Left renal pelvis (tissue), 4 donors: ENCODE measurements around the gene VSIG10. TPM values are rescaled to one million over a fixed set of nuclear protein-coding genes. Genes with fewer than 3 reads are reported as not detected.
A peak's percentile ranks its signal among the peaks of the same experiment; 100 is the strongest.
"Not testable (repeated sequence)": the region's sequence is repeated elsewhere in the genome, so short reads cannot be mapped to it uniquely, and the experiment has no call there.

Experiments used
- DNase-seq, 4 donors: peaks; one replicate each; pipeline ENCODE4 v3.0.0-alpha.2; 2013; ENCODE audit warnings: low read depth in 4 of 4, low spot score in 3 of 4
- polyA plus RNA-seq, 4 donors: library from polyadenylated mRNA; unstranded; fragments of 120-200 nt; gene quantifications; one replicate each; pipeline ENCODE4 v1.2.1, GENCODE V29; 2013; ENCODE audit not compliant: insufficient read length in 4 of 4

Gene VSIG10, protein sequence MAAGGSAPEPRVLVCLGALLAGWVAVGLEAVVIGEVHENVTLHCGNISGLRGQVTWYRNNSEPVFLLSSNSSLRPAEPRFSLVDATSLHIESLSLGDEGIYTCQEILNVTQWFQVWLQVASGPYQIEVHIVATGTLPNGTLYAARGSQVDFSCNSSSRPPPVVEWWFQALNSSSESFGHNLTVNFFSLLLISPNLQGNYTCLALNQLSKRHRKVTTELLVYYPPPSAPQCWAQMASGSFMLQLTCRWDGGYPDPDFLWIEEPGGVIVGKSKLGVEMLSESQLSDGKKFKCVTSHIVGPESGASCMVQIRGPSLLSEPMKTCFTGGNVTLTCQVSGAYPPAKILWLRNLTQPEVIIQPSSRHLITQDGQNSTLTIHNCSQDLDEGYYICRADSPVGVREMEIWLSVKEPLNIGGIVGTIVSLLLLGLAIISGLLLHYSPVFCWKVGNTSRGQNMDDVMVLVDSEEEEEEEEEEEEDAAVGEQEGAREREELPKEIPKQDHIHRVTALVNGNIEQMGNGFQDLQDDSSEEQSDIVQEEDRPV
- 10 to 100 TPM; 16.2 to 30.3 (median 23.2) TPM for polyA plus RNA-seq

DNA sequence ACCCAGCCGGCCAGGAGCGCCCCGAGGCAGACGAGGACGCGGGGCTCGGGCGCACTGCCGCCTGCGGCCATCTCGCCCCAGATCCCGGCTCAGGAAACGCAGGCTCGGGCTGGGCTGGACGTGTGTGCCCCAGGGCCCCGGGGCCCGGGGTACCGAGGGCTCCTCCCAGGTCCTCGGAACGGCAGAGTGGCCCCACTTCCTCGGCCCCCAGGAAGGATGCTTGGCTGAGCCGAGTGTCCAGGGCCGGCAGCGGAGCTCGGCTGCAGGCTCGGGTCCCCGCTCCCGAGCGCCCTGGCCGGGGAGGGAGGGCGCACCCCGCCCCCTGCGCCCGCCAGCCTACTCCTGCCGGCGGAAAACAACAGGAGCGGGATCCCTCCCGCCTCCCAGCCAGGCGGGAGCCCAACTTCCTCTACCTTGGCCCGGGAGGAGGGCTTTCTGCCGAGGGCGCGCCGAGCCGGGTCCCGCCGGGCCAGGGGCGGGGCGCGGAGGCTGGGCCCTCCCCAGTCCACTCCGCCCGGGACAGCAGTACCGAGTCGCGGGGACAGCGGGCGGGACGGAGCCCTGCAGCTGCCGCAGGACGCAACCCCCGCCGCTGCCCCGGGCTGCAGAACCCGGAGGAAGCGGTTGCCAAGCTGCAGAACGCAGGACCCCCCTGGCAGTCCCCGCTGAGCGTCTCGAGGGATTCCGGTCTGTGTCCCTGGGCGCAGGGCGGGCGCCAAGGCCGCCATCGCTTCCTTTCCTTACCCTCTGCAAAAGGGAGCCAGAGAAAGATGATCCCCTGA is at the start of gene VSIG10:
Gene VSIG10, minus strand, starts transcription at position 411 of the 782 bp plus-strand sequence. Its CDS starts 340 bp downstream, at position 71.
- peak; percentile 26 to 45 (median 34) for DNase-seq

DNA sequence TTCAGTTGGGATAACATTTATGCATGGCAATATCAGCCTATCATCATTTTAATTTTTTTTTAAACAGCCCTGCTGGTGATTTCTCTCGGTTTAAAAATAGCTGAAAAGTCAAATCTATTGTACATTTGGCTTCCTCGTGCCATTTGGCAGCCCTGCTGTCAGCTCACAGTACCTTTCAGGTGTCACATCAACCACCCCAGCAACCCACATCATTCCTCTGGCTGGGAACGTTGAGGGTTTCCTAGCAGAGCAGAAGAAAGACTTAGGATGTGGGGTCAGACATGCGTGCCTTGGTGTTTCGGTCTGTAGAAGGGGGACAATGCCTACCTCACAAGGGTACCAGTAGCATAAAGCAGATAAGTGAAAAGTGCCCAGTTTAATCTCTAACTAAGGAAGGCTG is 47.9 kb upstream of the VSIG10 start:
- no peak for DNase-seq

DNA sequence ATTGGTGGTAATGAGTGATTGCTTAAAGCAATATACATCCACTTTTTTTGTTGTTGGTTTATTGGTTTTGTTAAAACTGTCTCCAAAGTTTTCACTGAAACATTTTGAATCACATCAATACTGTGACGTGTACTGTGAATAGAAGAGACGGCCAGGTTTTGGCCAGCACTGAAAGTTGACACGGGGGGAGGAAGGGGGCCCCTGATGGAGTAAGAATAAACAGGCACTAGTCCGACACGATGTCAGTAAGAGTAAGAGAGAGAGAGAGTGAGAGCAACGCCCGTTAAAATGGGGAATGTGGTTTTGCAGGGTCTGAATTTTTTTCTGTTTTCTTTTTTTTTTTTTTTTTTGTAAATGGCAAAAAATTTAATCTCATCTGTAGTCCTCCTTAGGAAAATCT is 46.8 kb upstream of the VSIG10 start:
- no peak for DNase-seq

DNA sequence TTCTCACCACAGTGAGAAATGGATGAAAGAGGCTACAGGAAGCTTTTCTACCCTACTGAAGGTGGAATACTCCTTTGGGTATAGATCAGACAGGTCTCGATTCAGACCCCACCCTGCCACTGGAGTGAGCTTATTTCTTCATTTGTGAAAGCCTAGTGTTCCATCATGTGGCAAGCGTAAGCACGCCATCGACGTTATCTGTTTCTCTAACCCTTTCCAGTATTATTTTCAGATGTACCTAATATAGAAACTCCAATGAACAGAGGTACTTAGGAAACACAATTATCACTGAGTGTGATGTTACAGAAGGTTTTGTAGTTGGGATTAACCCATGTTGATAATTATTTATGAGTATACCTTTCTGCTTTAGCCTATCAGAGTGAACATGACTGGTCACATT is 44.5 kb upstream of the VSIG10 start:
- DNase-seq, result no peak

DNA sequence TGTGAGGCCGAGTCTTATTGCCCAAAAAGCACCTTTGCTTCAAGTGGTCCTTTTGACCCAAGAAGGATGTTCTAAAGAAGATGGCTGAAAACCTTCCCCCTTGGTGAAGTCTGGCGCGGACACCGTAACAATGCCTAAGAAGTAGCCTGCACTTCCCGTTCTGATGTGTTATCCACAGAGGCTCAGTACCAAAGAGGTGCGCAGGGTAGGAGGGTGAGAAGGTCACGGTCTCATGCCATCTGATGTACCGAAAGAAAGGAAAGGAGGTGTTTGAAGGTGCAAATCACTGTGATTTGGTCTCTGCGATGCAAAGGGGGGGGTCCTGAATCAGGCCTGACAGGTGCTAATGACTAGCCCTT is 42.0 kb upstream of the VSIG10 start:
- DNase-seq, result no peak

DNA sequence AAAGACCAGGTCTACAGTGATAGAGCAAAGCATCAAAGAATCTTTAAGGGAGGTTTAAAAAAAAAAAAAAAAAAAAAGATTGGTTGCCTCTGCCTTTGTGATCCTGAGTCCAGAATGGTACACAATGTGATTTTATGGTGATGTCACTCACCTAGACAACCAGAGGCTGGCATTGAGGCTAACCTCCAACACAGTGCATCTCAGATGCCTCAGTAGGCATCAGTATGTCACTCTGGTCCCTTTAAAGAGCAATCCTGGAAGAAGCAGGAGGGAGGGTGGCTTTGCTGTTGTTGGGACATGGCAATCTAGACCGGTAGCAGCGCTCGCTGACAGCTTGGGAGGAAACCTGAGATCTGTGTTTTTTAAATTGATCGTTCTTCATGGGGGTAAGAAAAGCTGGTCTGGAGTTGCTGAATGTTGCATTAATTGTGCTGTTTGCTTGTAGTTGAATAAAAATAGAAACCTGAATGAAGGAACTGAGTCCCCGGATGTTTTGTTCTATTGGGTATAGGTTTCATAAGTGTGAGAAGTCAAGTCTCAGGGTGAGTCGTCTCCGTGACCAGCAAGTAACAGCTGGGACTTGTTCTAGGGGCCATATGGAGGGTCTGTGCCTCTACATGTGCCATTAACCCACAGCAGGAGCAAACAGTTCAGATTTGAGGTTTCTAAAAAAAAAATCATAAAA is 41.4 kb upstream of the VSIG10 start:
- no peak for DNase-seq

DNA sequence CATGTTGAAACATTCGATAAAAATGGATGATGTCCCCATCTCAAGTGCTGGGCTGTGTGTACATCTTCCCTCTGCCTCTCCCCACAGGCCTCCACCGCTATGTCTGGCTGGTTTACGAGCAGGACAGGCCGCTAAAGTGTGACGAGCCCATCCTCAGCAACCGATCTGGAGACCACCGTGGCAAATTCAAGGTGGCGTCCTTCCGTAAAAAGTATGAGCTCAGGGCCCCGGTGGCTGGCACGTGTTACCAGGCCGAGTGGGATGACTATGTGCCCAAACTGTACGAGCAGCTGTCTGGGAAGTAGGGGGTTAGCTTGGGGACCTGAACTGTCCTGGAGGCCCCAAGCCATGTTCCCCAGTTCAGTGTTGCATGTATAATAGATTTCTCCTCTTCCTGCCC is 40.7 kb upstream of the VSIG10 start:
- no peak for DNase-seq

DNA sequence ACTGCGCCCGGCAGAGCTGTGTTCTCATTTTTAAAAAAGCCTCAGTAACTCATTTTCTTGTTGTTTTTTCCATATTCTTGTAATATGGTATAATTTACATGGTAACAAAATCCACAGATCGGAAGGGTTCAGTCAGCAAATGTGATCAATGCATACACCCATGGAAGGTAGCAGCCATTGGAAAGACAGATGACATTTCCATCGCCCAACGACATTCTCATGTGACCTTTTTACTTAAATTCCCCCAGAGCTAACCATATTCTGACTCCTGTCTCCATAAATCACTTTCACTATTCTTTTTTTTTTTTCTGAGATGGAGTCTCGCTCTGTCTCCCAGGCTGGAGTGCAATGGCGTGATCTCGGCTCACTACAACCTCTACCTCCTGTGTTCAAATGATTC is 37.0 kb upstream of the VSIG10 start:
- no peak for DNase-seq

DNA sequence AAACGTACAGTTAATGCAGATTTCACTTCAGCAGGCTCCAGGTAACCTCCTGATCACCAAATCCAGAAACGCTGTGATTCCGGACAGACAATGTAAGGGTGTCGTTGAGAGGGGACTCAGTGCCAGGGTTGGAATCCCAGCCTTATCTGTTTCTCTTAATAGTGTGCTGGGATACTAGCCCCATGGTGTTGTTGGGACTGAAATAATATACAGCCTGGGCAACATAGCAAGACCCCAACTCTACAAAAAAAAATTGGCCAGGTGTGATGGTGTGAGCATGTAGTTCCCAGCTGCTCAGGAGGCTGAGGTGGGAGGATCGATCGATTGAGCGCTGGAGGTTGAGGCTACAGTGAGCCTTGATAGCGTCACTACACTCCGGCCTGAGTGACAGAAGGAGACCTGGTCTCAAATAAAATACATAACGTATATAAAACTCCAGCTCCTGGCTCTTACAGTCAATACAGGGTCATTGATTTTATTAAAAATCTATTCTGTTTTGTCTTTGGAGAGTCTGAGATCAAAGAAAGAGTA is 33.4 kb upstream of the VSIG10 start:
- DNase-seq, result no peak

DNA sequence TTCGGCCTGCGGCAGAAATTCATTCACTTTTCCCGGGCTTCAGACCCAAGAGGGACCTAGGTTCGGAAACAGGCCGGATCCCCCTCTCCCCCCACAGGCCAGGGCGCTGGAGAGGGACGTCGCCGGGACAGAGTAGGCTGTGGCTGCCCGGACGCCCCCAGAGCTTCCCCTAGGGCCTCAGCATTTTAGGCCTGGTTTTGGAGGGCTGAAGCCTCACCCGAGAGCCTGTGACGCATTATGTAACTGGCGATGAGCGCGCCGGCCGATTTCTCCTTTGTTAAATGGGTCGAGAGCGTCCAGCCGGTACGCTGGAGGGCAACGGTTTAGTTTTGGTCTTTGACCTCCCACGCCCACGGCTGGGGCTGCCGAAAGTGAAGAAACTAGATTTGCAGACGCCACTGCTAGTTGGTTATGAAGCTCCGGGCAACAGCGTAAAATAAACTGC is 32.8 kb upstream of the VSIG10 start:
- DNase-seq, result no peak

DNA sequence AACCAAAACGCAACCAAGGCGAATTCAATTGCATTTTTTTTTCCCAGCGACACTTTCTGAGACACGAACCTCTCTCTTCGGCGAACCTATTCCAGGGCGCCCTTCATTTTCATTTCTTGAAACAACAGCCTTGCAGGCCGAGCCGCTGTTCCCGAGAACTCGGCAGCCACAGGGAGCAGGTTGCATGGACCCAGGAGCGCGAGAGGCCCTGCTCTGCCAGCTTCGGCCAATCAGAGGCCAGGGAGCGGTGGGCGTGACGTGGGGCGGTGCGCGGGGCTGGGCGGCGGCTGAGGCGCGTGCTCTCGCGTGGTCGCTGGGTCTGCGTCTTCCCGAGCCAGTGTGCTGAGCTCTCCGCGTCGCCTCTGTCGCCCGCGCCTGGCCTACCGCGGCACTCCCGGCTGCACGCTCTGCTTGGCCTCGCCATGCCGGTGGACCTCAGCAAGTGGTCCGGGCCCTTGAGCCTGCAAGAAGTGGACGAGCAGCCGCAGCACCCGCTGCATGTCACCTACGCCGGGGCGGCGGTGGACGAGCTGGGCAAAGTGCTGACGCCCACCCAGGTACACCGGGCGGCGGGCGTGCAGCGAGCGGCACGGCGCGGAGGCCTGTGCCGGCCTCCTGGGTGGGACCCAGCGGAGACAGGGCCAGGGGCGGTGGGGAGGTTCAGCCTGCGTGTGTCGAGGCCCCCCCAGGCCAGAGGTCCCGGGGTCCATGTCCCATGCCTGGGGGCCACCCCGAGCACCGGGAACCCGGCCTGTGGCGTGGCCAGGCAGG is 32.2 kb upstream of the VSIG10 start, which contains the start of gene PEBP1:
Gene PEBP1, plus strand, starts transcription at position 337 of the 771 bp plus-strand sequence. Its CDS starts 86 bp downstream, at position 423.
- peak; percentile 77 to 81 (median 78) for DNase-seq

DNA sequence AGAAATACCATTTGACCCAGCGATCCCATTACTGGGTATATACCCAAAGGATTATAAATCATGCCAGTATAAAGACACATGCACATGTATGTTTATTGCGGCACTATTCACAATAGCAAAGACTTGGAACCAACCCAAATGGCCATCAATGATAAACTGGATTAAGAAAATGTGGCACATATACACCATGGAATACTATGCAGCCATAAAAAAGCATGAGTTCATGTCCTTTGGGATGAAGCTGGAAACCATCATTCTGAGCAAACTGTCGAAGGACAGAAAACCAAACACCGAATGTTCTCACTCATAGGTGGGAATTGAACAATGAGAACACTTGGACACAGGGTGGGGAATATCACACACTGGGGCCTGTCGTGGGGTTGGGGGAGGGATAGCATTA is 25.6 kb upstream of the VSIG10 start:
- not testable (repeated sequence) for DNase-seq

DNA sequence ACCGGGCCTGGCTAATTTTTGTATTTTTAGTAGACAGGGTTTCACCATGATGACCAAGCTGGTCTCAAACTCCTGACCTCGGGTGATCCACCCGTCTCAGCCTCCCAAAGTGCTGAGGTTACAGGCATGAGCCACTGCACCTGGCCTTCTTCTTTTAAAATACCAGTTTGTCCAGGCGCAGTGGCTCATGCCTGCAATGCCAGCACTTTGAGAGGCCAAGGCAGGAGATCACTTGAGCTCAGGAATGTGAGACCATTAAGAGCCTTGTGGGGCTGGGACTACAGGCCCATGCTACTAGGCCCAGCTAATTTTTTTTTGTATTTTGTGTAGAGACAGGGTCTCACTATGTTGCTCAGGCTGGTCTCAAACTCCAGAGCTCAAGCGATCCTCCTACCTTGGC is 24.1 kb upstream of the VSIG10 start:
- no peak for DNase-seq

DNA sequence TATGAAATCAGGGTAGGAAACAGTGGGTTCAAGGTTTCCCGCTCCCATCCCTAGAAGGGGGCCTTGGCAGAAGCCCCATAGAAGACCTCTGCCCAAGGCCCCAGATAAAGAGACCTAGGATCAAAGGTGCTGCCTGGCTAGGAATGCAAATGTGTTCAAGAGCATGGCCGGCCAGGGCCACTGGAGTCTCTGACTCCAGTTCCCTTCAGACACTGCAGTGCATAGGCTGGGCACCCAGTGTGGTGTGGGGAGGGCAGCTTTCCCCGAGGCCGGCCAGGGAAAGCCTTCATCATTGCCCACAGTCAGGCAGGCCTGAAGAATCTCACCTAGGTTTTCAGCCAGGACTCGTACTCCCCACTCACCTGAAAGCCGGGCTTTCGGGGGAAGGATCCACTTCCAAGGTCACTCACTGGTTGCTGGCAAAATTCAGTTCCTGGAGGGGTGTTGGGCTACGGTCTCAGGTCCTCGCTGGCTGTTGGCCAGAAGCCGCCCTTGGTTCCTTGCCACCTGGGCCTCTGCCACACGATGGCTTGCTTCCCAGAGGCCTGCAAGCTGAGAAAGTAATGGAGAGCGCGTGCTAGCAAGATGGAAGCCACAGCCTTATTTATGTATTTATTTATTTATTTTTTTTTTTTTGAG is 22.4 kb upstream of the VSIG10 start:
- no peak for DNase-seq

DNA sequence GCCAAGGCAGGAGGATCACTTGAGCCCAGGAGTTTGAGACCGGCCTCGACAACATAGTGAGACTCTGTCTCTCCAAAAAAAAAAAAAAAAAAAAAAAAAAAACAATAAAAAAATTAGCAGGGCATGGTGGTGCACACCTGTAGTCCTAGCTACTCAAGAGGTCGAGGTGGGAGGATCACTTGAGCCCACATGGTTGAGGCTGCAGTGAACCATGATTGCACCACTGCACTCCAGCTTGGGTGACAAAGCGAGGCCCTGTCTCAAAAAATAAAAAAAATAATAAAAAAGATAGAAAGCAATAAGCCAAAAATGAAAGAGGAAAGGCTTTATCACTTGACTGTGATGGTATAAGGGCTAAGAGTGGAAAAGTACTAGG is 21.9 kb upstream of the VSIG10 start:
- DNase-seq, result no peak

DNA sequence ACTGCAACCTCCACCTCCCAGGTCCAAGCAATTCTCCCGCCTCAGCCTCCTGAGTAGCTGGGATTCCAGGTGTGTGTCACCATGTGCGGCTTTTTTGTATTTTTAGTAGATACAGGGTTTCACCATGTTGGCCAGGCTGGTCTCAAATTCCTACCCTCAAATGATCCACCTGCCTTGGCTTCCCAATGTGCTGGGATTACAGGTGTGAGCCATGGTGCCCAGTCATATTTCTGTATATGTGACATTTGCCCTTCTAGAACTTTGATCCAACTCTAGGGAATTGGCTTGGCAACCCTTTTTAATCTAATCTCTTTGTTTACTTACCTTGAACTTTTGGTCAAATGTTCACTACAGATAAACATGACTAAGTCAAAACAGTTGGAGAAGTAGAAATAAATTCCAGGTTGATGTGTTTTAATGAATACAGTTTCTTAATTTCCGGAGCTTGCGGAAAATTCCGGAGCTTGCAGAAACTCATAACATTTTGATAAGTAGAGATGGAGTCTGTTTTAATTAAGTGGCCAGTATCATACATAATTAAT is 20.6 kb upstream of the VSIG10 start:
- DNase-seq, result no peak

DNA sequence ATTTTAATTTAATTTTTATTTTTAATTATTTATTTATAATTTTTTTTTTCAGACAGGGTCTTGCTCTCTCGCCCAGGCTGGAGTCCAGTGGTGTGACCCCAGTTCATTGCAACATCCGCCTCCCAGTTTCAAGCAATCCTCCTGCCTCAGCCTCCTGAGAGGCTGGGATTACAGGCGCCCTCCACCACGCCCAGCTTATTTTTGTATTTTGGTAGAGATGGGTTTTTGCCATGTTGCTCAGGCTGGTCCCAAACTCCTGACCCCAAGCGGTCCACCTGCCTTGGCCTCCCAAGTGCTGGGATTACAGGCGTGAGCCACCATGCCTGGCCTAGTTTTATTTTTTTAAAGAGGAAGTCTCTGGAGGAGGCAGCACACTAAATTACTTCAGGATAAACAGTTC is 18.5 kb upstream of the VSIG10 start:
- no peak for DNase-seq

DNA sequence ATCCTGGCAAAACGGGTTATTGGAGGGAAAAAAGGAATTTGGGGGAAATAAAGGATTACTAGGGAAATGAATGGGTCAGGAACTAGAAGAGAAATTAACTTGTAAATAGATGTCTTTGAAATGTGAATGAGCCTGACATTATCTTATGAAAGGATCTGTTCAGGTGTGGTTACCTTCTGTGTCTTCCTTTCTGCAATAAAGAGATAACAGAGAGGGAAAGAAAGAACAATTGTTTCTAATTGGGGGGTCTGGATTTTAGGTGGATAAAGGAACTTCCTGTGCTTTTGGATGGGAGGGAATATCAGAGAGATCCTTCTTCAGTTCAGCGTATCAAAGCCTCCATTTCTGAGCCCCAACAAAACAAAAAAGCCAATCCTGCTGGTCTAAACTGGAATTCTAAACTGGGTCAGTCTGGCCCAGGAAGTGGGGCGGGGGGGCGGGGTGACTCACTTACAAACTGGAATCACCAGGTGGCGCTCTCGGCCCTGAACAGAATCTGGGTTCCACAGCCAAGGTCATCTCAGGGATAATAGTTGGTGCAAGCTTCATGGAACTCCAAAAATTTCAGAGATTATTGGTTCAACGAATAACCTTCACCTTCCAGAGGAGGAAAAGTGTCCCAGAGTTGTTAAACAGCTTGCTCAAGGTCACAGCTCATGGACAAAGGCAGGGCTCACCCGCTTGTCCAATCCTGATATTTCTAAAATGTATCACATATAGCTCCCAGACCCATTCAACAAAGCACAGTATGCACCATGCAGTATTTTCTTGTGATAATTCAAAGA is 17.0 kb upstream of the VSIG10 start:
- peak in 1 of 4 donors; percentile 31 for DNase-seq
